GM12865 (cell line): Measurements from ENCODE around the gene P3H2.
"Not testable (repeated sequence)": the region's sequence is repeated elsewhere in the genome, so short reads cannot be mapped to it uniquely, and the experiment has no call there.

Source experiments
- DNase-seq: peaks from one replicate; pipeline ENCODE4 v3.0.0; 2010; ENCODE audit warnings: low read depth
- H3K4me3 ChIP-seq: 2 replicates; pipeline ENCODE4 v1.5.1; 2011; ENCODE audit warnings: mild to moderate bottlenecking, low read depth, low read length, control low read depth
- CTCF ChIP-seq: IDR thresholded peaks from 2 replicates; pipeline ENCODE4 v1.5.1; 2011; ENCODE audit warnings: low read length, control low read depth, low read depth, inconsistent platforms; ENCODE audit not compliant: insufficient read depth; ENCODE audit errors: missing control alignments

The P3H2 gene

GRCh38 chr3:190086191-190086590 is 34.5 kb downstream of the P3H2 start:
- no peak for TF ChIP-seq CTCF
- peak; percentile 66 for DNase-seq
- H3K4me3 ChIP-seq = peak overlapping the region; percentile 38

- DNase-seq = no peak
- no peak for TF ChIP-seq CTCF
- no peak overlapping the region for H3K4me3 ChIP-seq
These were observed 35.7 kb downstream of the P3H2 start for GRCh38 chr3:190084983-190085382.

- DNase-seq = no peak
- no peak overlapping the region for H3K4me3 ChIP-seq
- TF ChIP-seq CTCF = no peak
These were observed 37.1 kb downstream of the P3H2 start for GRCh38 chr3:190083635-190084034.

GRCh38 chr3:190081389-190081788 is 39.3 kb downstream of the P3H2 start:
- DNase-seq = no peak
- no peak overlapping the region for H3K4me3 ChIP-seq
- no peak for TF ChIP-seq CTCF

GRCh38 chr3:190079173-190079572 is 41.5 kb downstream of the P3H2 start:
- not testable (repeated sequence) for DNase-seq, H3K4me3 ChIP-seq

- no peak for TF ChIP-seq CTCF
- H3K4me3 ChIP-seq = no peak overlapping the region
- no peak for DNase-seq
These were observed 43.2 kb downstream of the P3H2 start for GRCh38 chr3:190077395-190078045.

GRCh38 chr3:190076601-190077394 is 43.9 kb downstream of the P3H2 start:
- no peak for DNase-seq
- TF ChIP-seq CTCF = no peak
- H3K4me3 ChIP-seq = no peak overlapping the region
